Mononuclear cell (primary cell): ENCODE data around the gene ZMYM2. TPM values are rescaled to one million over a fixed set of nuclear protein-coding genes. Genes with fewer than 3 reads are reported as not detected.

Source experiments
- H3K27me3 ChIP-seq: 2 replicates; pipeline ENCODE4 v1.6.0; 2011; ENCODE audit warnings: low read length, control low read depth; ENCODE audit not compliant: insufficient read depth
- H3K4me1 ChIP-seq: 2 replicates; pipeline ENCODE4 v1.5.1; 2011; ENCODE audit warnings: mild to moderate bottlenecking, low read length, control low read depth; ENCODE audit not compliant: insufficient read depth
- H3K4me3 ChIP-seq: 2 replicates; pipeline ENCODE4 v1.5.1; 2011; ENCODE audit warnings: mild to moderate bottlenecking, low read length, moderate library complexity
- H3K9me3 ChIP-seq: 2 replicates; pipeline ENCODE4 v1.5.1; 2011; ENCODE audit warnings: low read depth, mild to moderate bottlenecking, control low read depth, low read length
- total RNA-seq: library from RNA; depleted of rRNA; stranded (reverse); fragments of >200 nt; gene quantifications from one replicate; pipeline ENCODE4 v1.2.3, GENCODE V29; 2012

ZMYM2 gene
- total RNA-seq, 1 donor = 120 TPM

- Histone ChIP-seq H3K9me3 (no peaks in the 10 kb centered on the region), H3K4me3 (no peak overlapping the region), H3K27me3 (no peaks in the 10 kb centered on the region), H3K4me1 (no peaks in the 10 kb centered on the region)
Measured at GRCh38 chr13:20051366-20051765, 92.8 kb downstream of the ZMYM2 start.

GRCh38 chr13:20053016-20053415 lies 94.5 kb downstream of the ZMYM2 start:
- Histone ChIP-seq H3K9me3 (no peaks in the 10 kb centered on the region), H3K27me3 (no peaks in the 10 kb centered on the region), H3K4me3 (no peak overlapping the region), H3K4me1 (no peaks in the 10 kb centered on the region)

- H3K4me3 ChIP-seq = no peak overlapping the region
- H3K4me1 ChIP-seq = no peaks in the 10 kb centered on the region
- H3K27me3 ChIP-seq = no peaks in the 10 kb centered on the region
- no peaks in the 10 kb centered on the region for H3K9me3 ChIP-seq
Measured at GRCh38 chr13:20053891-20054290, 95.4 kb downstream of the ZMYM2 start.

- no peaks in the 10 kb centered on the region for H3K27me3 ChIP-seq
- H3K9me3 ChIP-seq = no peaks in the 10 kb centered on the region
- no peak overlapping the region for H3K4me3 ChIP-seq
- H3K4me1 ChIP-seq = no peaks in the 10 kb centered on the region
Measured at GRCh38 chr13:20054586-20054985, 96.1 kb downstream of the ZMYM2 start.

- H3K27me3 ChIP-seq = no peaks in the 10 kb centered on the region
- no peak overlapping the region for H3K4me3 ChIP-seq
- H3K4me1 ChIP-seq = no peaks in the 10 kb centered on the region
- no peaks in the 10 kb centered on the region for H3K9me3 ChIP-seq
Measured at GRCh38 chr13:20057214-20057613, 98.7 kb downstream of the ZMYM2 start.

- Histone ChIP-seq H3K9me3 (no peaks in the 10 kb centered on the region), H3K27me3 (no peaks in the 10 kb centered on the region), H3K4me1 (no peaks in the 10 kb centered on the region), H3K4me3 (no peak overlapping the region)
Measured at GRCh38 chr13:20057963-20058362, 99.4 kb downstream of the ZMYM2 start.

- Histone ChIP-seq H3K9me3 (no peaks in the 10 kb centered on the region), H3K4me1 (no peaks in the 10 kb centered on the region)
Measured at GRCh38 chr13:20058476-20058875, 99.9 kb downstream of the ZMYM2 start.

GRCh38 chr13:20064128-20064527 lies 105.6 kb downstream of the ZMYM2 start:
- Histone ChIP-seq H3K9me3 (no peaks in the 10 kb centered on the region), H3K27me3 (no peaks in the 10 kb centered on the region), H3K4me1 (no peaks in the 10 kb centered on the region), H3K4me3 (no peak overlapping the region)

More at GRCh38 chr13:20058476-20058875, 99.9 kb downstream of the ZMYM2 start:
- Histone ChIP-seq H3K4me3 (no peak overlapping the region), H3K27me3 (no peaks in the 10 kb centered on the region)

GRCh38 chr13:20065516-20065915 lies 107.0 kb downstream of the ZMYM2 start:
- Histone ChIP-seq H3K4me3 (no peak overlapping the region), H3K9me3 (no peaks in the 10 kb centered on the region), H3K27me3 (no peaks in the 10 kb centered on the region), H3K4me1 (no peaks in the 10 kb centered on the region)

- no peaks in the 10 kb centered on the region for H3K27me3 ChIP-seq
- no peak overlapping the region for H3K4me3 ChIP-seq
- no peaks in the 10 kb centered on the region for H3K9me3 ChIP-seq
- H3K4me1 ChIP-seq = peaks cover 12% of the 10 kb centered on the region
Measured at GRCh38 chr13:20069956-20070355, 111.4 kb downstream of the ZMYM2 start.

GRCh38 chr13:20073775-20074174 lies 115.2 kb downstream of the ZMYM2 start:
- H3K4me1 ChIP-seq = peaks cover 12% of the 10 kb centered on the region
- H3K4me3 ChIP-seq = no peak overlapping the region
- H3K9me3 ChIP-seq = no peaks in the 10 kb centered on the region
- H3K27me3 ChIP-seq = no peaks in the 10 kb centered on the region

- no peaks in the 10 kb centered on the region for H3K27me3 ChIP-seq
- no peak overlapping the region for H3K4me3 ChIP-seq
- H3K4me1 ChIP-seq = peaks cover 12% of the 10 kb centered on the region
- no peaks in the 10 kb centered on the region for H3K9me3 ChIP-seq
Measured at GRCh38 chr13:20074966-20075365, 116.4 kb downstream of the ZMYM2 start.

- H3K4me3 ChIP-seq = no peak overlapping the region
- peaks cover 12% of the 10 kb centered on the region for H3K4me1 ChIP-seq
- H3K27me3 ChIP-seq = no peaks in the 10 kb centered on the region
- H3K9me3 ChIP-seq = no peaks in the 10 kb centered on the region
Measured at GRCh38 chr13:20077086-20077485, 118.6 kb downstream of the ZMYM2 start.

- Histone ChIP-seq H3K9me3 (no peaks in the 10 kb centered on the region), H3K4me3 (no peak overlapping the region), H3K4me1 (no peaks in the 10 kb centered on the region), H3K27me3 (no peaks in the 10 kb centered on the region)
Measured at GRCh38 chr13:20080377-20081164, 122.0 kb downstream of the ZMYM2 start.

- Histone ChIP-seq H3K4me3 (no peak overlapping the region), H3K27me3 (no peaks in the 10 kb centered on the region), H3K4me1 (no peaks in the 10 kb centered on the region), H3K9me3 (no peaks in the 10 kb centered on the region)
Measured at GRCh38 chr13:20090349-20090748, 131.8 kb downstream of the ZMYM2 start.

GRCh38 chr13:20093951-20094350 lies 135.4 kb downstream of the ZMYM2 start:
- no peaks in the 10 kb centered on the region for H3K4me1 ChIP-seq
- no peaks in the 10 kb centered on the region for H3K9me3 ChIP-seq
- H3K27me3 ChIP-seq = peaks cover under 1% of the 10 kb centered on the region
- H3K4me3 ChIP-seq = no peak overlapping the region
